ENCODE measurements around the gene FN3KRP. TPM values are rescaled to one million over a fixed set of nuclear protein-coding genes. Genes with fewer than 3 reads are reported as not detected.
"Not testable (repeated sequence)": the region's sequence is repeated elsewhere in the genome, so short reads cannot be mapped to it uniquely, and the experiment has no call there.

Gene FN3KRP
- polyA plus RNA-seq, 1 of the 3 experiments (the other 2 are of a cell fraction), result 68.2 TPM

DNA sequence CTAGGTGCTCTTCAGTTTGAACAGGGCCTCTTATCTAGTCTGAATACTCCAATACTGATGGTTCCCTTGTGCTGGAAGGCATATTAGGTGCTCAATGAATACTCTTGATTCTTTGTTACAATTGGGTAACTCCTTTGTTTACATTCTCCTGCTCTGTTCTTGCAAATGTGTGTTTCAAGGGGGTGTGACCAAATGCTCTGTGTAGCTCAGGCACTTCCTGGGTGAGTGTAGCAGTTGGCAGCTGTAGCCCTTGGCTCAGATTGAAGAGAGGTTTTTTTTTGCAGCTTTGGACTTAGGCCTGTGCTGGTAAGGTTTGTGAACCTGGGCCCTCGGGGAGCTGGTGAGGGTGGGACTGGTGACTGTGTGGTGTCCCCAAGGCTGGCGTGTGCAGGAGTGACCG, 55.5 kb downstream of the FN3KRP start (continued):
- no peak for TF ChIP-seq MAX (IDR thresholded peaks at IDR 0.05; ENCODE audit: low read depth)
- TF ChIP-seq MEF2A (IDR thresholded peaks at IDR 0.05; ENCODE audit: borderline replicate concordance, low read depth), result no peak
- TF ChIP-seq, protein P1, sequence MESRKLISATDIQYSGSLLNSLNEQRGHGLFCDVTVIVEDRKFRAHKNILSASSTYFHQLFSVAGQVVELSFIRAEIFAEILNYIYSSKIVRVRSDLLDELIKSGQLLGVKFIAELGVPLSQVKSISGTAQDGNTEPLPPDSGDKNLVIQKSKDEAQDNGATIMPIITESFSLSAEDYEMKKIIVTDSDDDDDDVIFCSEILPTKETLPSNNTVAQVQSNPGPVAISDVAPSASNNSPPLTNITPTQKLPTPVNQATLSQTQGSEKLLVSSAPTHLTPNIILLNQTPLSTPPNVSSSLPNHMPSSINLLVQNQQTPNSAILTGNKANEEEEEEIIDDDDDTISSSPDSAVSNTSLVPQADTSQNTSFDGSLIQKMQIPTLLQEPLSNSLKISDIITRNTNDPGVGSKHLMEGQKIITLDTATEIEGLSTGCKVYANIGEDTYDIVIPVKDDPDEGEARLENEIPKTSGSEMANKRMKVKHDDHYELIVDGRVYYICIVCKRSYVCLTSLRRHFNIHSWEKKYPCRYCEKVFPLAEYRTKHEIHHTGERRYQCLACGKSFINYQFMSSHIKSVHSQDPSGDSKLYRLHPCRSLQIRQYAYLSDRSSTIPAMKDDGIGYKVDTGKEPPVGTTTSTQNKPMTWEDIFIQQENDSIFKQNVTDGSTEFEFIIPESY (IDR thresholded peaks at IDR 0.05; ENCODE audit: borderline replicate concordance, low read depth), result no peak
- no peak for TF ChIP-seq YY1 (IDR thresholded peaks at IDR 0.05; ENCODE audit: low read depth)

DNA sequence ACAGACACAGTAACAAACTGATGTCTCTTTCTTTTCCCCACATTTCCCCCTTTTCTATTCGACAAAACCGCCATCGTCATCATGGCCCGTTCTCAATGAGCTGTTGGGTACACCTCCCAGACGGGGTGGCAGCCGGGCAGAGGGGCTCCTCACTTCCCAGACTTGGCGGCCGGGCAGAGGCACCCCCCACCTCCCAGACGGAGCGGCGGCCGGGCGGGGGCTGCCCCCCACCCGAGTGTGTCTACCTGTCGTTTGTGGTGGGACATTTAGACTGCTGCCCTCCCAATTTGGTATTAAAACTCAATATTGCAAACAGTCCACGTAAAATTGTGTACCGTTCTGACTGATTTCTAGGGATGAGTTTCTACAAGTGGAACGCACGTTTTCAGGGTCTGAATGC, 58.0 kb downstream of the FN3KRP start:
- WGBS (ENCODE audit: low lambda C conversion rate), result 85% methylated on average over 19 of the region's 19 CpGs
- peak; percentile 32 for DNase-seq
- H3F3A ChIP-seq (replicated peaks; ENCODE audit: insufficient read depth); H3K9me2 ChIP-seq; H4K20me1 ChIP-seq (ENCODE audit: insufficient read depth); POLR2A ChIA-PET; H3K9ac ChIP-seq; H3K4me3 ChIP-seq (ENCODE audit: low read depth in 2 of 2, low read length in 1 of 2); H2AFZ ChIP-seq (ENCODE audit: low read depth); H3K79me2 ChIP-seq (ENCODE audit: insufficient read depth); H3K27me3 ChIP-seq (ENCODE audit: insufficient read depth); H3K4me2 ChIP-seq; H3K27ac ChIP-seq (ENCODE audit: low read depth in 2 of 2, low read length in 1 of 2); H3K4me1 ChIP-seq (ENCODE audit: control insufficient read depth in 1 of 2, insufficient read depth in 2 of 2, low read depth in 1 of 2, low read length in 1 of 2); H3K9me3 ChIP-seq: not testable (repeated sequence)
- CTCF ChIA-PET, result interaction anchor here (0.6 to 2.6 kb wide), 25 partner anchors 10 to 443 kb away, joined by 3 to 33 read pairs (median 4); partner anchors contain the start of gene ZNF750
- peaks cover 27 to 31% of the 10 kb centered on the region in 2 experiments for H3K36me3 ChIP-seq (replicated peaks in 1 of 2; ENCODE audit: control insufficient read depth in 1 of 2, insufficient read depth in 2 of 2, low read length in 1 of 2)

- H3K4me3 ChIP-seq (ENCODE audit: low read depth in 2 of 2, low read length in 1 of 2), result no peak overlapping the region
- TF ChIP-seq FOXM1 (IDR thresholded peaks at IDR 0.05; ENCODE audit: low read depth) (no peak), EZH2phosphoT487 (IDR thresholded peaks at IDR 0.05; ENCODE audit: borderline replicate concordance, low read depth) (no peak), RAD21 (IDR thresholded peaks at IDR 0.05; ENCODE audit: low read length) (peak; percentile 65), JUND (IDR thresholded peaks at IDR 0.05) (no peak), PBX3 (IDR thresholded peaks at IDR 0.05) (no peak), YY1 (IDR thresholded peaks at IDR 0.05; ENCODE audit: low read depth) (no peak), USF2 (IDR thresholded peaks at IDR 0.05; ENCODE audit: borderline replicate concordance, low read depth, low read length) (no peak), TCF12 (IDR thresholded peaks at IDR 0.05) (no peak), SMC3 (IDR thresholded peaks at IDR 0.05; ENCODE audit: low read depth, low read length) (peak; percentile 40), IRF3 (IDR thresholded peaks at IDR 0.05; ENCODE audit: low read depth, low read length) (no peak), RCOR1 (IDR thresholded peaks at IDR 0.05; ENCODE audit: low read length) (no peak), POLR2AphosphoS5 (IDR thresholded peaks at IDR 0.05; ENCODE audit: low read depth, low read length) (no peak), NFIC (IDR thresholded peaks at IDR 0.05; ENCODE audit: borderline replicate concordance) (no peak), TEAD4 (IDR thresholded peaks at IDR 0.05; ENCODE audit: borderline replicate concordance, insufficient read depth) (no peak)
- TF ChIP-seq, protein P2, sequence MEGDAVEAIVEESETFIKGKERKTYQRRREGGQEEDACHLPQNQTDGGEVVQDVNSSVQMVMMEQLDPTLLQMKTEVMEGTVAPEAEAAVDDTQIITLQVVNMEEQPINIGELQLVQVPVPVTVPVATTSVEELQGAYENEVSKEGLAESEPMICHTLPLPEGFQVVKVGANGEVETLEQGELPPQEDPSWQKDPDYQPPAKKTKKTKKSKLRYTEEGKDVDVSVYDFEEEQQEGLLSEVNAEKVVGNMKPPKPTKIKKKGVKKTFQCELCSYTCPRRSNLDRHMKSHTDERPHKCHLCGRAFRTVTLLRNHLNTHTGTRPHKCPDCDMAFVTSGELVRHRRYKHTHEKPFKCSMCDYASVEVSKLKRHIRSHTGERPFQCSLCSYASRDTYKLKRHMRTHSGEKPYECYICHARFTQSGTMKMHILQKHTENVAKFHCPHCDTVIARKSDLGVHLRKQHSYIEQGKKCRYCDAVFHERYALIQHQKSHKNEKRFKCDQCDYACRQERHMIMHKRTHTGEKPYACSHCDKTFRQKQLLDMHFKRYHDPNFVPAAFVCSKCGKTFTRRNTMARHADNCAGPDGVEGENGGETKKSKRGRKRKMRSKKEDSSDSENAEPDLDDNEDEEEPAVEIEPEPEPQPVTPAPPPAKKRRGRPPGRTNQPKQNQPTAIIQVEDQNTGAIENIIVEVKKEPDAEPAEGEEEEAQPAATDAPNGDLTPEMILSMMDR (IDR thresholded peaks at IDR 0.05), result peak; percentile 94
These were observed 58.7 kb downstream of the FN3KRP start for GRCh38 chr17:82775001-82775823.

More at GRCh38 chr17:82775001-82775823, 58.7 kb downstream of the FN3KRP start:
- H3K36me3 ChIP-seq (replicated peaks in 1 of 2; ENCODE audit: control insufficient read depth in 1 of 2, insufficient read depth in 2 of 2, low read length in 1 of 2), result peaks cover 24% of the 10 kb centered on the region in 2 experiments
- WGBS (ENCODE audit: low lambda C conversion rate), result 66% methylated on average over 22 of the region's 34 CpGs
- no peaks in the 10 kb centered on the region for H3K9me3 ChIP-seq
- H3F3A ChIP-seq (replicated peaks; ENCODE audit: insufficient read depth), result no peaks in the 10 kb centered on the region
- H4K20me1 ChIP-seq (ENCODE audit: insufficient read depth), result no peaks in the 10 kb centered on the region; the same call in 1 of the 2 replicates
- POLR2A ChIA-PET, result no interaction called here
- no peaks in the 10 kb centered on the region; a peak in 1 of 4 replicates for H3K4me1 ChIP-seq (ENCODE audit: control insufficient read depth in 1 of 2, insufficient read depth in 2 of 2, low read depth in 1 of 2, low read length in 1 of 2)
- CTCF ChIA-PET, result interaction anchor here (0.6 to 2.6 kb wide), 45 partner anchors 11 to 444 kb away, joined by 3 to 33 read pairs (median 4); partner anchors contain the start of gene ZNF750
- no peak overlapping the region for H3K9ac ChIP-seq
- H3K27me3 ChIP-seq (ENCODE audit: insufficient read depth), result no peaks in the 10 kb centered on the region
- H3K4me2 ChIP-seq, result no peak overlapping the region
- H3K27ac ChIP-seq (ENCODE audit: low read depth in 2 of 2, low read length in 1 of 2), result no peak overlapping the region
- DNase-seq, result peak; percentile 41
- no peak overlapping the region for H2AFZ ChIP-seq (ENCODE audit: low read depth)
- no peaks in the 10 kb centered on the region for H3K9me2 ChIP-seq
- peaks cover 6% of the 10 kb centered on the region for H3K79me2 ChIP-seq (ENCODE audit: insufficient read depth)

Measured in SK-N-SH (cell line).